ENCODE measurements around the gene PARN. TPM values are rescaled to one million over a fixed set of nuclear protein-coding genes. Genes with fewer than 3 reads are reported as not detected.

Gene PARN
- total RNA-seq, 4 donors from 2014 or later = 34.1 to 50.0 (median 40.3) TPM

DNA sequence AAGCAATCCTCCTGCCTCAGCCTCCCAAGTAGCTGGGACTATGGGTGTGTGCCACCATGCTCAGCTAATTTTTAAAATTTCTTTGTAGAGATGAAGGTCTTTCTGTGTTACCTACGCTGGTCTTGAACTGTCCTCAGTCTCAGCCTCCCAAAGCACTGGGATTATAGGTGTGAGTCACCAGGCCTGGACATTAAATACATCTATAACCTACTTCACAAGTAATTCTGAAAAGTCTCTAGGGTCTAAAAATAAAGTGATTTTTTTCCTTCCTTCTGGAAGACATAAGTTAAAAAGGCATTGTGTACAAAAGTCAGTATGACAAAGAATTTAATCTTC lies 118.3 kb downstream of the PARN start:
- intact Hi-C loops (cut with DNase I; ENCODE audit: low total_unique reads) = no loop called here
- H3K4me1 ChIP-seq = no peaks in the 10 kb centered on the region
- no peaks in the 10 kb centered on the region for H3K27me3 ChIP-seq
- no peaks in the 10 kb centered on the region for H3K36me3 ChIP-seq
- TF ChIP-seq, protein P1, sequence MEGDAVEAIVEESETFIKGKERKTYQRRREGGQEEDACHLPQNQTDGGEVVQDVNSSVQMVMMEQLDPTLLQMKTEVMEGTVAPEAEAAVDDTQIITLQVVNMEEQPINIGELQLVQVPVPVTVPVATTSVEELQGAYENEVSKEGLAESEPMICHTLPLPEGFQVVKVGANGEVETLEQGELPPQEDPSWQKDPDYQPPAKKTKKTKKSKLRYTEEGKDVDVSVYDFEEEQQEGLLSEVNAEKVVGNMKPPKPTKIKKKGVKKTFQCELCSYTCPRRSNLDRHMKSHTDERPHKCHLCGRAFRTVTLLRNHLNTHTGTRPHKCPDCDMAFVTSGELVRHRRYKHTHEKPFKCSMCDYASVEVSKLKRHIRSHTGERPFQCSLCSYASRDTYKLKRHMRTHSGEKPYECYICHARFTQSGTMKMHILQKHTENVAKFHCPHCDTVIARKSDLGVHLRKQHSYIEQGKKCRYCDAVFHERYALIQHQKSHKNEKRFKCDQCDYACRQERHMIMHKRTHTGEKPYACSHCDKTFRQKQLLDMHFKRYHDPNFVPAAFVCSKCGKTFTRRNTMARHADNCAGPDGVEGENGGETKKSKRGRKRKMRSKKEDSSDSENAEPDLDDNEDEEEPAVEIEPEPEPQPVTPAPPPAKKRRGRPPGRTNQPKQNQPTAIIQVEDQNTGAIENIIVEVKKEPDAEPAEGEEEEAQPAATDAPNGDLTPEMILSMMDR (IDR thresholded peaks at IDR 0.05) = no peak
- TF ChIP-seq POLR2A (IDR thresholded peaks at IDR 0.05) = no peak
- H3K9me3 ChIP-seq = no peaks in the 10 kb centered on the region
- H3K27ac ChIP-seq = no peak overlapping the region
- no peak for DNase-seq
- H3K4me3 ChIP-seq = no peak overlapping the region

DNA sequence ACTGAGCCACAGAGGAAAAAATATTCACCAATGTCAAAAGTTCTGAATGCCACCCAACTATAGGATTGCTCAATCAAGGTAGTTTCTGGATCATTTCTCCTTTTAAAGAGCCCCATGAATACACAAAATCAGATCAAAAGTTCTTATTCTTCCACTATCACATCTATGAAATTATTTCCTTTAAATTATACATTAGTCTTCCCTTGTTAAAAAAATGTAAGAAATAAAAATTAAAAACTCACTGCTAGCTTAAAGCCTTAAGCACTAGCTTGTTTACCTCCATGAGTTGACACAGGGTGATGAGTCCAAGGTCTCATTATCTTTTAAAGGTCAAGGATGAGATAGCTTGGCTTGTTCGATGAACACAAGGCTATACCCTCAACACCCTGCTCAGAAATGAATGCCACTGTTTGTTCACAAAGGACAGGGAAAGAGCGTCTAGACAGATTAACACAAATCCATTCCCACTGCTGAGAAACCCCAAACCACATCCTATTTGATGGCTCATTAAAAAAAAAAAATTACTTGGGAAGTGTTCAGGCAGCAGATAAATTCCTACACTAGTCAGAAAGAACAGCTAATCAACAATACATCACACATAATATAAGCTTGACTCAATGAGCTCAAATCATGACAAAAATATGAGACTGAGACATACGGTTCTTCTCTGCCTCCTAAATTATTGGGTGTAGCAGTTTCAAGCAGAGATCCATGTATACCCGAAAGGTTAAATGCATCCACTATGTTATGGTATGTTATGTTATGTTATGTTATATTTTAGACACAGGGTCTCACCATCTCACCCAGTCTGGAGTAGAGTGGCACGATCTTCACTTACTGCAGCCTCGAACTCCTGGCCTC lies 118.9 kb downstream of the PARN start:
- no peaks in the 10 kb centered on the region for H3K4me1 ChIP-seq
- H3K36me3 ChIP-seq = no peaks in the 10 kb centered on the region
- DNase-seq = no peak
- intact Hi-C loops (cut with DNase I; ENCODE audit: low total_unique reads) = no loop called here
- peak overlapping the region in 1 of 2 donors; percentile 32 for H3K27ac ChIP-seq
- no peaks in the 10 kb centered on the region for H3K27me3 ChIP-seq
- TF ChIP-seq, protein P1 (IDR thresholded peaks at IDR 0.05) = no peak
- TF ChIP-seq POLR2A (IDR thresholded peaks at IDR 0.05) = no peak
- no peaks in the 10 kb centered on the region for H3K9me3 ChIP-seq
- H3K4me3 ChIP-seq = no peak overlapping the region

DNA sequence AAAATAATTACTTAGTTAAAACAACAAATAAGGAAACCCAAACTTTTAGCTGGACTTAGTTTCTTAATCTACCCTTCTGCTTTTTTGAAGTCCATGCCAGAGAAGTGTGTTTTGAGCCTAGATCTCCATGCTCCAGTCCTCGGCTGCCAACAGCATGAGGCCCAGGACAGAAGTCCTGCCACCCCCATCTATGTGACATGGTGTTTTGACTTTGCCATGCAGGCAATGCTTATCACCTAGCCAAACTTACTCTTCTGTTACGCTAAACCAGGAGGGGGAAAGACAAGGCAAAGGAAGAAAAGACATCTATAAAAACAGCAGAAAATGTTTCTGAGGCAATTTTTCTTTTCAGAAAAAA lies 119.5 kb downstream of the PARN start:
- Histone ChIP-seq H3K36me3 (no peaks in the 10 kb centered on the region), H3K9me3 (no peaks in the 10 kb centered on the region), H3K4me1 (no peaks in the 10 kb centered on the region), H3K4me3 (no peak overlapping the region), H3K27me3 (no peaks in the 10 kb centered on the region), H3K27ac (peak overlapping the region in 1 of 2 donors; percentile 32)
- intact Hi-C loops (cut with DNase I; ENCODE audit: low total_unique reads) = no loop called here
- no peak for DNase-seq
- TF ChIP-seq, protein P1 (IDR thresholded peaks at IDR 0.05) = no peak
- TF ChIP-seq POLR2A (IDR thresholded peaks at IDR 0.05) = no peak

DNA sequence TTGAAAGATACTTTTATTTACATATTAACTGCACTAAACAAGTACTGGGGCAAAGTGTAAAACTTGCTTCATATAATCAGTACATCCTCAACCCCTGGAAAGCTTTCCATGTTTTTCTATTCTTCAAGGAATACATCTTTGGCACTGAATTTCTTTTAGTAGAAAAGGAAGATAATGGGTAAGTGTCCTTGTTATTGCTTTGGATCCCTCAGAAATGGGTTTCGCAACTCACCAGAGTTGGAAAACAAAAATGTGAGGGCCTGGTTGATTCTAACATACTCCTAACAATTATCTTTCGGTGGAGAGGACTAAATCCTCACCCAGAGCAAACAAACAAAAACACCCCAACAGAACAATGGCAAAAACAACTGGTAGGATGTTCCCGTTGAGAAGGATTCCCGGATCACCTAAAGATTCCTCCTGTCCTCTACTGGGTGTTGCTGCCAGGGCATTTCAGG lies 120.4 kb downstream of the PARN start:
- intact Hi-C loops (cut with DNase I; ENCODE audit: low total_unique reads) = no loop called here
- H3K27ac ChIP-seq = peak overlapping the region in 1 of 2 donors; percentile 30
- no peaks in the 10 kb centered on the region for H3K36me3 ChIP-seq
- no peaks in the 10 kb centered on the region for H3K27me3 ChIP-seq
- H3K4me1 ChIP-seq = no peaks in the 10 kb centered on the region
- no peak for TF ChIP-seq POLR2A (IDR thresholded peaks at IDR 0.05)
- no peak for DNase-seq
- no peaks in the 10 kb centered on the region for H3K9me3 ChIP-seq
- H3K4me3 ChIP-seq = no peak overlapping the region

DNA sequence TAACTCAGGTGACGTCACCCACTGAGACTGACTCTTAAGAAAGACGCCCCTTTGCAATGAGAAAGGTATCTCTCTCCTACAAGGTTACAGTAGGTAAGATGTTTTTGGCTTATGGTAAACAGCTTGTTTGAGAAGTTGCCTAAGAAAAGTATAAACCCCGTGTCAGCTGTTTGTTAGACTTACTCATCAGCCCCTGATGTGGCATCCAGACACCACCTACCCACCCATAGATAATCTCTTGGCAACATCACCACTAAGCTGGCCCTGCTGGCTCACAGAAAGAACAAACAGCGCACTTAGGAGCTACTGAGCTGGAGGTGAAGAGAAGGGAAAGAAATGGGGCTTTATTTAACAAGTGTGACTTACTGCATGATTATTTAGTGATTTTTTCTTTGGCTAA lies 121.0 kb downstream of the PARN start:
- Histone ChIP-seq H3K9me3 (no peaks in the 10 kb centered on the region), H3K36me3 (no peaks in the 10 kb centered on the region), H3K4me1 (no peaks in the 10 kb centered on the region), H3K27ac (no peak overlapping the region), H3K27me3 (no peaks in the 10 kb centered on the region), H3K4me3 (no peak overlapping the region)
- intact Hi-C loops (cut with DNase I; ENCODE audit: low total_unique reads) = no loop called here
- TF ChIP-seq POLR2A (IDR thresholded peaks at IDR 0.05) = no peak
- TF ChIP-seq, protein P1 (IDR thresholded peaks at IDR 0.05) = no peak
- no peak for DNase-seq
